ENCODE data around the gene TENT5A. TPM values are rescaled to one million over a fixed set of nuclear protein-coding genes. Genes with fewer than 3 reads are reported as not detected.
A peak's percentile ranks its signal among the peaks of the same experiment; 100 is the strongest.

TENT5A gene
- total RNA-seq, 1 donor from 2014 or later: 26.6 TPM

- DNase-seq (ENCODE audit: low spot score): no peak
Observed at GRCh38 chr6:81713205-81713604, 39.3 kb downstream of the TENT5A start.

- DNase-seq (ENCODE audit: low spot score): no peak
Observed at GRCh38 chr6:81708113-81708699, 44.3 kb downstream of the TENT5A start.

GRCh38 chr6:81704700-81705099 is 47.8 kb downstream of the TENT5A start:
- no peak for DNase-seq (ENCODE audit: low spot score)

GRCh38 chr6:81700414-81700813 is 52.1 kb downstream of the TENT5A start:
- no peak for DNase-seq (ENCODE audit: low spot score)

- no peak for DNase-seq (ENCODE audit: low spot score)
Observed at GRCh38 chr6:81697559-81697958, 54.9 kb downstream of the TENT5A start.

- DNase-seq (ENCODE audit: low spot score): peak; percentile 55
Observed at GRCh38 chr6:81696524-81696923, 56.0 kb downstream of the TENT5A start.

All from mucosa of gallbladder (tissue), 1 donor.